Activated CD4-positive, CD25-positive, alpha-beta regulatory T cell treated with anti-CD3 and anti-CD28 coated beads, Interleukin-2, amount 50 U/mL, for 16 hours (primary cell): ENCODE results near the gene ACTR3.

Source experiments
- DNase-seq: peaks from one replicate; pipeline ENCODE4 v3.0.0-alpha.2; 2020; ENCODE audit warnings: low read depth, low spot score

Gene ACTR3

GRCh38 chr2:114001152-114001551 lies 111.3 kb downstream of the ACTR3 start:
- DNase-seq, result no peak

GRCh38 chr2:114001937-114002336 lies 112.0 kb downstream of the ACTR3 start:
- DNase-seq, result no peak

- DNase-seq, result no peak
Observed at GRCh38 chr2:114005110-114005783, 115.4 kb downstream of the ACTR3 start.

- DNase-seq, result no peak
Observed at GRCh38 chr2:114006460-114006859, 116.6 kb downstream of the ACTR3 start.

GRCh38 chr2:114007436-114007835 lies 117.5 kb downstream of the ACTR3 start:
- no peak for DNase-seq

- no peak for DNase-seq
Observed at GRCh38 chr2:114008720-114009119, 118.8 kb downstream of the ACTR3 start.

- DNase-seq, result no peak
Observed at GRCh38 chr2:114009205-114009944, 119.5 kb downstream of the ACTR3 start.

GRCh38 chr2:114010001-114010400 lies 120.1 kb downstream of the ACTR3 start:
- DNase-seq, result no peak

- DNase-seq, result no peak
Observed at GRCh38 chr2:114011713-114012112, 121.8 kb downstream of the ACTR3 start.
